Vagina (tissue), 2 donors: Measurements from ENCODE around the gene PTPRD.

Experiments
- POLR2A ChIP-seq, 2 donors: fragments of 450-650 bp; IDR thresholded peaks; one replicate each; pipeline ENCODE4 v1.6.1; 2017; ENCODE audit warnings: antibody characterized with exemption in 2 of 2, mild to moderate bottlenecking in 2 of 2, moderate library complexity in 2 of 2
- TF ChIP-seq, protein P1 (sequence below), 3 experiments: fragments of 450-650 bp in 2 of 3; fragments of 200-600 bp in 1 of 3; sonication (generic) in 1 of 3; IDR thresholded peaks; one replicate each; pipeline ENCODE4 v1.5.1; 2017 to 2019; ENCODE audit warnings: antibody characterized with exemption in 3 of 3, mild to moderate bottlenecking in 2 of 3, moderate library complexity in 2 of 3

DNA sequence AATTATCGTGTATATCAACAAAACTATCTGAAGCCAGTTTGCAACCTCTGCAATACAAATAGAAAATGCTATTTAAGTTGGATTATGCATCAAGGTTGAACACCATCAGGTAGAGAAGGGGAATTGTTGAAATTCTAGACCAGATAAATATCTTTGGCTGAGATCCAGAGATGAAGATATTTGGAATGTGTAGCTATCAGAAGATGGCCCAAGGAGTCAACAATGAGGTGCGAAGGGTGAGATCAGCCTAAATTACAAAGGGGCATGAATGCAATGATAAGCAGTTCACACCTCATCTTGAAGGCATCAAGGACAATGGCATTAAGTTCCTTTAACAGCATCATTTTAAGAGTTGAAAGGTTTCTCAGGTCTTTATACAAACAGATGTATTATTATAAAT is 2241.1 kb downstream of the PTPRD start:
- no peak for TF ChIP-seq POLR2A (IDR thresholded peaks at IDR 0.05)
- TF ChIP-seq, protein P1, sequence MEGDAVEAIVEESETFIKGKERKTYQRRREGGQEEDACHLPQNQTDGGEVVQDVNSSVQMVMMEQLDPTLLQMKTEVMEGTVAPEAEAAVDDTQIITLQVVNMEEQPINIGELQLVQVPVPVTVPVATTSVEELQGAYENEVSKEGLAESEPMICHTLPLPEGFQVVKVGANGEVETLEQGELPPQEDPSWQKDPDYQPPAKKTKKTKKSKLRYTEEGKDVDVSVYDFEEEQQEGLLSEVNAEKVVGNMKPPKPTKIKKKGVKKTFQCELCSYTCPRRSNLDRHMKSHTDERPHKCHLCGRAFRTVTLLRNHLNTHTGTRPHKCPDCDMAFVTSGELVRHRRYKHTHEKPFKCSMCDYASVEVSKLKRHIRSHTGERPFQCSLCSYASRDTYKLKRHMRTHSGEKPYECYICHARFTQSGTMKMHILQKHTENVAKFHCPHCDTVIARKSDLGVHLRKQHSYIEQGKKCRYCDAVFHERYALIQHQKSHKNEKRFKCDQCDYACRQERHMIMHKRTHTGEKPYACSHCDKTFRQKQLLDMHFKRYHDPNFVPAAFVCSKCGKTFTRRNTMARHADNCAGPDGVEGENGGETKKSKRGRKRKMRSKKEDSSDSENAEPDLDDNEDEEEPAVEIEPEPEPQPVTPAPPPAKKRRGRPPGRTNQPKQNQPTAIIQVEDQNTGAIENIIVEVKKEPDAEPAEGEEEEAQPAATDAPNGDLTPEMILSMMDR (IDR thresholded peaks at IDR 0.05) = no peak
